GM12801 (cell line): ENCODE data around the gene GRK5.

Experiments used
- CTCF ChIP-seq: IDR thresholded peaks from one replicate; pipeline ENCODE4 v1.5.1; 2011; ENCODE audit warnings: control low read depth; ENCODE audit not compliant: insufficient read length; ENCODE audit errors: extremely low read depth

The GRK5 gene

GRCh38 chr10:119248184-119248583 is 40.8 kb downstream of the GRK5 start:
- TF ChIP-seq CTCF: no peak

- TF ChIP-seq CTCF: no peak
These were observed 41.3 kb downstream of the GRK5 start for GRCh38 chr10:119248681-119249080.

GRCh38 chr10:119250641-119251314 is 43.4 kb downstream of the GRK5 start:
- no peak for TF ChIP-seq CTCF

GRCh38 chr10:119251315-119251708 is 43.9 kb downstream of the GRK5 start:
- TF ChIP-seq CTCF: no peak

GRCh38 chr10:119252051-119252465 is 44.7 kb downstream of the GRK5 start:
- TF ChIP-seq CTCF: no peak

- TF ChIP-seq CTCF: no peak
These were observed 45.2 kb downstream of the GRK5 start for GRCh38 chr10:119252470-119253151.

GRCh38 chr10:119253433-119254174 is 46.2 kb downstream of the GRK5 start:
- TF ChIP-seq CTCF: no peak
